ENCODE data around the gene IQCM.

- TF ChIP-seq CTBP1 (IDR thresholded peaks at IDR 0.05; ENCODE audit: borderline replicate concordance), result no peak
- TF ChIP-seq FOXM1 (IDR thresholded peaks at IDR 0.05; ENCODE audit: borderline replicate concordance), result no peak
- no peak for TF ChIP-seq SUZ12 (IDR thresholded peaks at IDR 0.05)
- TF ChIP-seq PKNOX1 (IDR thresholded peaks at IDR 0.05), result no peak
- no peak for TF ChIP-seq ELF4 (IDR thresholded peaks at IDR 0.05)
- TF ChIP-seq TARDBP (IDR thresholded peaks at IDR 0.05), result no peak
- no peak for TF ChIP-seq SP1 (IDR thresholded peaks at IDR 0.05)
- TF ChIP-seq BHLHE40 (IDR thresholded peaks at IDR 0.05; ENCODE audit: borderline replicate concordance), result no peak
- no peak for TF ChIP-seq NFRKB (IDR thresholded peaks at IDR 0.05)
- TF ChIP-seq FOXA1 (IDR thresholded peaks at IDR 0.05), result no peak
These were observed 26.0 kb upstream of the IQCM start for GRCh38 chr4:149841686-149842085.
